AG04449 (cell line): ENCODE data around the gene AGAP1.

Experiments
- CTCF ChIA-PET: fragments of 350-600 bp; formaldehyde crosslinking; extraction: SDS; loops from one replicate; lab custom pipeline; 2021; ENCODE audit warnings: antibody characterized with exemption; lab: Yijun Ruan, JAX
- POLR2A ChIA-PET: fragments of 400-600, 350-600 bp; formaldehyde crosslinking; extraction: SDS; loops from one replicate; lab custom pipeline; 2020; ENCODE audit warnings: antibody characterized with exemption, inconsistent platforms; lab: Yijun Ruan, JAX
- DNase-seq: peaks from one replicate; pipeline ENCODE4 v3.0.0-alpha.2; 2010; ENCODE audit warnings: low read depth, low spot score
- H3K4me3 ChIP-seq: 2 replicates; pipeline ENCODE4 v1.5.1; 2011; ENCODE audit warnings: low read depth, mild to moderate bottlenecking, control low read depth, low read length
- CTCF ChIP-seq: IDR thresholded peaks from one replicate; pipeline ENCODE4 v1.5.1; 2011; ENCODE audit warnings: mild to moderate bottlenecking, moderate library complexity, low read length, control low read depth, inconsistent platforms; ENCODE audit not compliant: insufficient read depth; ENCODE audit errors: missing control alignments

AGAP1 gene

GRCh38 chr2:236176951-236177350 is 683.1 kb downstream of the AGAP1 start:
- CTCF ChIA-PET = interaction anchor here (1.0 to 12.0 kb wide), 16 partner anchors 10 to 418 kb away, joined by 3 to 429 read pairs (median 10); partner anchors contain the start of gene GBX2
- no peak overlapping the region for H3K4me3 ChIP-seq
- no peak for DNase-seq
- TF ChIP-seq CTCF = no peak
- POLR2A ChIA-PET = interaction anchor here (2.0 kb wide), 1 partner anchor 397 kb away, joined by 9 read pairs; no protein-coding TSS in a partner anchor

GRCh38 chr2:236177604-236177966 is 683.7 kb downstream of the AGAP1 start:
- ChIA-PET CTCF (interaction anchor here (0.7 to 12.0 kb wide), 29 partner anchors 11 to 883 kb away, joined by 3 to 429 read pairs (median 5); partner anchors contain the start of gene GBX2), POLR2A (interaction anchor here (2.0 kb wide), 1 partner anchor 398 kb away, joined by 9 read pairs; no protein-coding TSS in a partner anchor)
- H3K4me3 ChIP-seq = peak overlapping the region; percentile 57; the same call in 1 of the 2 replicates
- peak; percentile 55 for TF ChIP-seq CTCF
- DNase-seq = no peak

GRCh38 chr2:236177967-236178889 is 684.4 kb downstream of the AGAP1 start:
- TF ChIP-seq CTCF = peak; percentile 94
- CTCF ChIA-PET = interaction anchor here (0.6 to 12.0 kb wide), 37 partner anchors 11 to 907 kb away, joined by 3 to 429 read pairs (median 3); partner anchors contain the start of gene GBX2
- POLR2A ChIA-PET = interaction anchor here (0.6 to 2.0 kb wide), 2 partner anchors 398 to 544 kb away, joined by 3 to 9 read pairs; no protein-coding TSS in a partner anchor
- H3K4me3 ChIP-seq = peak overlapping the region; percentile 57
- no peak for DNase-seq

GRCh38 chr2:236178890-236179235 is 685.0 kb downstream of the AGAP1 start:
- ChIA-PET CTCF (interaction anchor here (0.6 to 12.0 kb wide), 25 partner anchors 11 to 906 kb away, joined by 3 to 429 read pairs (median 7); partner anchors contain the start of gene GBX2), POLR2A (interaction anchor here (0.6 to 2.0 kb wide), 2 partner anchors 399 to 544 kb away, joined by 3 to 9 read pairs; no protein-coding TSS in a partner anchor)

GRCh38 chr2:236179236-236180075 is 685.6 kb downstream of the AGAP1 start:
- ChIA-PET CTCF (interaction anchor here (1.0 to 12.0 kb wide), 20 partner anchors 9 to 882 kb away, joined by 3 to 429 read pairs (median 12); partner anchors contain the start of gene GBX2), POLR2A (interaction anchor here (2.0 kb wide), 1 partner anchor 400 kb away, joined by 9 read pairs; no protein-coding TSS in a partner anchor)
- TF ChIP-seq CTCF = no peak
- no peak for DNase-seq
- H3K4me3 ChIP-seq = peak overlapping the region; percentile 40

More at GRCh38 chr2:236178890-236179235, 685.0 kb downstream of the AGAP1 start:
- H3K4me3 ChIP-seq = peak overlapping the region; percentile 57
- DNase-seq = no peak
- TF ChIP-seq CTCF = no peak
